ENCODE data around the gene ARHGEF4. TPM values are rescaled to one million over a fixed set of nuclear protein-coding genes. Genes with fewer than 3 reads are reported as not detected.

Gene ARHGEF4
- total RNA-seq, 4 donors from 2014 or later, result 23.7 to 51.5 (median 37.1) TPM

GRCh38 chr2:130826419-130826818 lies 10.3 kb upstream of the ARHGEF4 start:
- 86% methylated on average over 11 of the region's 12 CpGs for WGBS
- DNase-seq (ENCODE audit: extremely low spot score), result no peak
- Histone ChIP-seq H3K27ac (replicated peaks in 1 of 4) (no peak overlapping the region), H3K36me3 (no peaks in the 10 kb centered on the region), H3K4me3 (no peak overlapping the region), H3K27me3 (peaks cover 0 to 7% (median 0%) of the 10 kb centered on the region in 4 donors), H3K9me3 (no peaks in the 10 kb centered on the region), H3K4me1 (peaks cover 0 to 5% (median 2%) of the 10 kb centered on the region in 4 donors)
- intact Hi-C loops (cut with DNase I), result no loop called here
- TF ChIP-seq POLR2AphosphoS5 (IDR thresholded peaks at IDR 0.05) (no peak), CTCF (IDR thresholded peaks at IDR 0.05) (no peak), EP300 (IDR thresholded peaks at IDR 0.05) (no peak), POLR2A (IDR thresholded peaks at IDR 0.05; ENCODE audit: low read depth) (no peak)

- H3K4me3 ChIP-seq, result no peak overlapping the region
- H3K9me3 ChIP-seq, result no peaks in the 10 kb centered on the region
- TF ChIP-seq EP300 (IDR thresholded peaks at IDR 0.05) (no peak), POLR2AphosphoS5 (IDR thresholded peaks at IDR 0.05) (no peak), CTCF (IDR thresholded peaks at IDR 0.05) (no peak), POLR2A (IDR thresholded peaks at IDR 0.05; ENCODE audit: low read depth) (no peak)
- H3K27ac ChIP-seq (replicated peaks in 1 of 4), result no peak overlapping the region
- H3K36me3 ChIP-seq, result no peaks in the 10 kb centered on the region
- H3K4me1 ChIP-seq, result peaks cover 0 to 3% (median under 1%) of the 10 kb centered on the region in 4 donors
- H3K27me3 ChIP-seq, result peaks cover 0 to 12% (median 0%) of the 10 kb centered on the region in 4 donors
- 88% methylated on average over 5 of the region's 7 CpGs for WGBS
- no peak for DNase-seq (ENCODE audit: extremely low spot score)
- intact Hi-C loops (cut with DNase I), result no loop called here
These were observed 9.8 kb upstream of the ARHGEF4 start for GRCh38 chr2:130826821-130827501.

GRCh38 chr2:130827502-130828251 lies 9.0 kb upstream of the ARHGEF4 start:
- no peak overlapping the region for H3K27ac ChIP-seq (replicated peaks in 1 of 4)
- H3K27me3 ChIP-seq, result peaks cover 0 to 19% (median 0%) of the 10 kb centered on the region in 4 donors
- H3K9me3 ChIP-seq, result no peaks in the 10 kb centered on the region
- peaks cover 0 to 3% (median 0%) of the 10 kb centered on the region in 4 donors for H3K4me1 ChIP-seq
- WGBS, result 82% methylated on average over 10 of the region's 15 CpGs
- no peak for DNase-seq (ENCODE audit: extremely low spot score)
- intact Hi-C loops (cut with DNase I), result no loop called here
- H3K36me3 ChIP-seq, result no peaks in the 10 kb centered on the region
- no peak overlapping the region for H3K4me3 ChIP-seq
- no peak for TF ChIP-seq POLR2A (IDR thresholded peaks at IDR 0.05; ENCODE audit: low read depth)
- no peak for TF ChIP-seq EP300 (IDR thresholded peaks at IDR 0.05)
- TF ChIP-seq CTCF (IDR thresholded peaks at IDR 0.05), result no peak
- no peak for TF ChIP-seq POLR2AphosphoS5 (IDR thresholded peaks at IDR 0.05)

GRCh38 chr2:130828461-130828860 lies 8.3 kb upstream of the ARHGEF4 start:
- H3K36me3 ChIP-seq, result no peaks in the 10 kb centered on the region
- no peak overlapping the region for H3K27ac ChIP-seq (replicated peaks in 1 of 4)
- no peak for DNase-seq (ENCODE audit: extremely low spot score)
- H3K9me3 ChIP-seq, result no peaks in the 10 kb centered on the region
- H3K27me3 ChIP-seq, result peaks cover 0 to 20% (median 0%) of the 10 kb centered on the region in 4 donors
- intact Hi-C loops (cut with DNase I), result no loop called here
- peaks cover 0 to 3% (median 0%) of the 10 kb centered on the region in 4 donors for H3K4me1 ChIP-seq
- TF ChIP-seq EP300 (IDR thresholded peaks at IDR 0.05), result no peak
- TF ChIP-seq CTCF (IDR thresholded peaks at IDR 0.05), result no peak
- TF ChIP-seq POLR2AphosphoS5 (IDR thresholded peaks at IDR 0.05), result no peak
- TF ChIP-seq POLR2A (IDR thresholded peaks at IDR 0.05; ENCODE audit: low read depth), result no peak
- H3K4me3 ChIP-seq, result no peak overlapping the region
- 80% methylated on average over 2 of the region's 5 CpGs for WGBS
